GM18858 (cell line): ENCODE data around the gene TTC23.

Experiments used
- ATAC-seq: cut with Tn5 transposase; IDR thresholded peaks from one replicate; pipeline ENCODE4 v1.9.1; 2021; ENCODE audit not compliant: unreplicated experiment

TTC23 gene

DNA sequence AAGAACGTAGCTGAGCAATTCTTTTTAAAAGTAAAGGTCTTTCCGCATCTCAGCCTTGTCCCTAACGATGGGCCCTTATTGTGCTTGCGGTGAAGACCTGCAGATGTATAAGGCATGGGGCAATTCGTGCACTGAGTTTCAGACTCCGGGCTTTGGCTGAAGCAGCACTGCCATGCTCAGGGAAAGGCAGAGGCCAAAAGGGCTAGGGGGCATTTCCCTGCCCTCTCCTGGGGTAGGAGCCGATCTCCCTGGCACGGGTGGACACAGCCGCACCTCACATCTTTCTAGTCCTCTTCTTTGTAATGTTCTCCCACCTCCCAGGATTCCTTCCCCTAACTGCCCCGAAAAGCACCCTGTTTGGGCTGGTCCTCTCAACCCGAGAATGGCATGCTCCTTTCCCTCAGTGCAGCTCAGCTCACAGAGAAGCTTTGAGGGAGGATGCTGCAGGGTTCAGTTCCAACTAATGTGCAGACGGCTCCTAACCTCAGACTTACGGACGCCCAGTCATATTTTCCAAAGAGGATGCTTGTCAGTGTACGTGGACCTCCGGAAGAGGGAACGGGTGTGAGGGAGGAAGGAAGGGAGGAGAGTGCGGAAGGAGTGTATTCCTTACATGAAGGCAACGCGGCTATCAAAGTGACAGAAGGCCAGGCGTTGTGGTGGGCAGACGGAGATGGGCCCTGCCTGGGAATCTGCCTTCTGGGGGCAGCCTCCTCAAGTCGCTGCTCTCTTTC, 83.3 kb downstream of the TTC23 start:
- no peak for ATAC-seq

DNA sequence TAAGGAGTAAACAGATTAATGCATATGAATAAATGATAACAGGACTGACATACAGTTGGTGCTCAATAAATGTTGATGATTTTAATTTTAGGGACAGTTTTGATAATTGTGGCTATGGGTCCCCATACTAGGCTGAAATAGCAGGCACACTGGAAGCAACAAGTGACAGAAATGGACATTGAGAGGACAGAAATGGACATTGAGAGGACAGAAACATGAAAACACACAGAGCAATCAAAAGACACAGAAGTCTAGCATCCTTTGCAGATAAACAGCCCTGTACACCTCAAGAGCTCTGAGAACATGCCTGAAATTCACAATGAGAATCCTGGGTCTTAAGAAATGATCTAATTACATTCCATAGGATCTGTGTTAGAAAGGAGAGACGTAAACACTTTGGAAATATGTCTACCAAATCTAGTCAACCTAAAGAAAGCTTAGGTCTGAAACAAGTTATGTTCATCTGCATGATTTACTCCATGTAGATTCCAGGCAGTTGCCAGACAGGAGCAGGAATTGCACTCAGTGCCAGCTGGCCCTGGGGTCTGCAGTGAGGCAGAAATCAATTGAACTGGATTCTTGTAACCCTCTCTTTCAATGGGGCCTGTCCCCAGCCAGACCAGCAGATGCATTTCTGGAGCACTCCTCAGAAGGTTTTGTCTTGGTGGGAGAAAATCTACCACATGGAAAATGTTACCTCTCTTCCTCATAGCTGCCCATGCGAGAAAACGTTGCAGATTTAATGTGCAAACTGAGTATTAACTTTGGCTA, 84.2 kb downstream of the TTC23 start:
- ATAC-seq = no peak

DNA sequence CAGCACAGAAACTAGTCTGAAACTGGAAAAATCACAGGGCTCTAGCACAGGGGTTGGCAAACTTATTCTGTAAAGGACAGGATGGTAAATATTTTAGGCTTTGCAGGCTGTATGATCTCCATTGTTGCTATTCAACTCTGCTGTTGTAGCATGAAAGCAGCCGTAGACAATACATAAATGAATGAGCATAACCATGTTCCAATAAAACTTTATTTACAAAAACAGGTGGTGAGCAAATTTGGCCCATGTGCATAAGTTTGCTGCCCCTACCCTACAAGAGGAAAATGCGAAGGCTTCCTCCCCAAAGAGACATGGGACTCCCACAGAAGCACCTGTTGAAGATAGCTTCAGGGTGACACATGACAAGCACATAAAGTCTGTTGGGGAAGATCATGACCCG, 85.3 kb downstream of the TTC23 start:
- no peak for ATAC-seq

DNA sequence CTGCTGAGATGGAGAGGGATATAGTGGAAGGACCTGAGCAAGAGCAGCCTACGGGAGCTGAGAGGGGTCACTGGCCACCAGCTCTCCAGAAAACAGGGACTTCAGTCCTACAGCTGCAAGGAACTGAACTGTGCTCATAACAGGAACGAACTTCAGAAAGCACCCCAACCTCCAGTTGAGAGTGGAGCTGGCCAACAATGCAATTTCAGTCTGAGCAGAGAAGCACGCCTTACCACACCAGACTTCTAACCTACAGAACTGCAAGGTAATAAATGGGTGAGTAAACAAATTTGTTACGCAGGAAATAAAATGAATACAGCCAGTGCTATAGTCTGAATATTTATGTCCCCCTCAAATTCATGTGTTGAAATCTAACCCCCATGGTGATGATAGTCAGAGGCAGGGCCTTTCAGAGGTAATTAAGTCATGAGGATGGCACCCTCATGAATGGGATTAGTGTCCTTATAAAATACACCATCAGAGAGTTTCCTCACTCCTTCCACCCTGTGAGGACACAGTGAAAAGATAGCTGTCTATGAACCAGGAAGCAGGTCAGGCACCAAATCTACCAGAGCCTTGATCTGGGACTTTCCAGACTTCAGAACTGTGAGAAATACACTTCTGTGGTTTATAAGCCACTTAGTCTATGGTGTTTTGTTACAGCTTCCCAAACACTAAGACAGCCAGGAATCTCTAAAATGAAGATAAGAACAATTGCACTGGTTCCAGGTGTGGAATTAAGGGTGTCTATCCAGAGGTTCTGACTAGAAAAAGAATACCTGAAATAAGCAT, 85.9 kb downstream of the TTC23 start:
- no peak for ATAC-seq

DNA sequence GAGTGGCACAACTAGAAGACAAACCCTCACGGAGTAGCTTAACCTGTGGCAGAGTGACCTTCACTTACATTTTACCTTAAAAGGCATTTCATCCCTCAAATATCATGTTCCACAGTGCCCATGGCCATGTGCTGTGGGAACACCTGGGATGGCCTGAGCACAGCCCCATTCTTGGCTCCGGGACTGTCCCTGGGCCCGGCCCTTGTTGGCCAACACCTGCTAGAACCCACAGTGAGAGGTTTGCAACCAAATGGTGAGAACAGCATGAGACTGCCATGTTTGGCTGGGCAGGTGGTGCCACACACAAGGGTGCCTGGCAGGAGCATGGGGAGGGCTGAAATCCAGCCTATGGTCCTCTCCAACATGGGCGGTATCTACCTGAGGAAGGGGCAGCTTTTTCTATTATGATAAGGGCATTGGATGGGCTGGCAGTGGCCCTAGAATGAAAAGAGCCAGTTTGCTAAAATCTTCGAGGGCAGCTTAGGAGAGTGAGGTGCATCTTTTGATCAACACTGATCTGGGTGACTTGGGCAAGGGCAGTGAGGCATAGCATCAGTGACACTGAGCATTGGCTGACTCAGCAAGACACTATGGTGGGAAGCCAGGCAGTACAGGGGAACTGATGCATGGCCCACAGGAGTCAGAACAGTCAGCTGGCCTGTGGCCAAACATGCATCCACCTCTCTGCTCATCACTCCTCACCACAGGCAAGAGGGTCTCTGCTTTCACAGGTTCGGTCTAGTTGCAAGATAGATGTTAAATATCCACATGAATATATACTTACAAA, 90.6 kb downstream of the TTC23 start:
- peak; percentile 60 for ATAC-seq

DNA sequence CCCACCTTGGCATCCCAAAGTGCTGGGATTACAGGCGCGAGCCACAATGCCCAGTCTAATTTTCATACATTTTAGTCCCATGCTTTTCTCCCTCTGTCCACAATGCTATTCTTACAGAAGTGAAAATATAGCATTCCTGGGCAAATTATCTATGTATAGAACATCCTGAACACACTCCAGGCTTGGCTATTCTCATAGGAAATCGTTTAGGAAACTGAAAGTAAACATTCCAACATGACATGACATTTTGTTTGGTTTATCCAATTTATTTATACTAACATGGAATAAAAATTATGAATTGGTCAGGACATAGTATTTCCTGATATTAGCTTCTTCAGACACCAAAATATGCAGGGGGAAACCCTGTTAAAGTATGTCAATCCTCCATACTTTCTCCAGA, 91.9 kb downstream of the TTC23 start:
- no peak for ATAC-seq

DNA sequence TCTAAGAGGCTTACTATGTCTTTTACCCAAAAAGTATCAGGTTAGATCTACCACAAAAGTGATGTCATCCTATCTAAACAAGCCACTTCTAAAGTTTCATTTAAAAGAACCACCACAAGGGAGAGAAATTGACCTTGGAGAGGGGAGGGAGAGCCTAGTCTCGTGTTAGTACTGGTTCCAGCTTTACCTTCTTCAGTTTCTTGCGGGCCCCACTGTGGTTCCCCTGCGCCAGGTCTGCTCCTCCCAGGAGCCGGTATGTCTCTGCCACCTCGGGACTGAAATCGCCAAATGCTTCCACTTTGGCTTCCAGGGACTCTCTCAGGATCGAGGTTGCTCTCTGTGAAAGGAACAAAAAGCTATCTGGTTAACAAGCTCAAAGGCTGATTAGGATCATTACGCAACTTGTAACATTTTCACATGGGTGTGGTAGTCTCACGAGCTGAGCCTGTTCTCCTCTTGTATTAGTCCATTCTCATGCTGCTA, 93.4 kb downstream of the TTC23 start:
- ATAC-seq = no peak

DNA sequence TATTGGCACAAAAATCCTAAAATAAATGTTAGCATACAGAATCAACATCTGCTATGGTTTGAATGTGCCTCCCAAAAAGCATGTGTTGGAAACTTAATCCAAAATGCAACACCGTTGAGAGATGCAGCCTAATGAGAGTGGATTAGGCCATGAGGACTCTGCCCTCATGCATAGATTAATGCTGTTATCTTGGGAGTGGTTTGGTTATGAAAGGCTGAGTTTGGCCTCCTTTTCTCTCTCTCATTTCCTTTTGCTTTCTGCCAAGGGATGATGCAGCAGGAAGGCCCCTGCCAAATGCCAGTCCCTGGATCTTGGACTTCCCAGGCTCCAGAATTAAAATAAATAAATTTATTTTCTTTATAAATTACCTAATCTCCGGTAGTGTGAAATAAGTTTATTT, 95.1 kb downstream of the TTC23 start:
- no peak for ATAC-seq

DNA sequence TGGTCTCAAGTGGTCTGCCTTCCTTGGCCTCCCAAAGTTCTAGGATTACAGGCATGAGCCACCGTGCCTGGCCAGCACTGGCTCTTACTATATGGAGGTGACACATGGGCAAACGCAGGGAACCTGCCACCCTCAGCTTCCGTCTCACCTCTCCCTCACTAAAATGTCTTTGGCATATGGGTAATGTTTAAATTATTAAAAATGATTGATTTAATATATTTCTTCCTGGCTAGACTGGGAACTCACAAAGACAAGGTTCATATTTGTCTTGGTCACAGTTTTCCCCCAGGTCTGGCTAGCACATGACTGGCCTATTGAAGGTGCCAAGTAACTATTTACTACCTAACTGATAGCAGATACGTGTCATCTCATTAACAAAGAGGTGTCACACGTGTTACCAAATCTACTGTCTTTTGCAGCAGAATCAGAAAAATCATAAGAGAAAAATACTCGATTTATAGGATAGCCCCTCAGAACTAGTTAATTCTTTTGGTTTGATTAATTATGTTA, 96.3 kb downstream of the TTC23 start:
- ATAC-seq = no peak

DNA sequence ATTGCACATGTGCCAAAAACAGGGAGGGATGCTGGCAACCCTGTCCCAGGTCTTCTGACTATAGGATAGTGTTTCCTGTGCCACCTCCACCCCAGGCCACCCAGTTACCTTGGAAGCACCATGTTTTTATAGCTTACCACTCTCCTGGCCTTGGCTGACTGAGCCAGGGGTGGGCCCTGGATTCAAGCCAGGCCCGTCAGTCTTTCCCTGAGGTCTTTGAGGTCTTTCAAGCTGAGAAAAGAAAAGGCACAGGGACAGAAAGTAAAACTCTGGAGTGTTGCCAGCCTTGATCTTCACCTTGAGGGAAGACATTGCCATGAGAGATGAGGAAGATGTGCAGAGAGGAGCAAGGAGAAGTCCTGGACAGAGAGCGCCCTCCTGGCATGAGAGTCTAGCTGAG, 98.2 kb downstream of the TTC23 start:
- no peak for ATAC-seq

DNA sequence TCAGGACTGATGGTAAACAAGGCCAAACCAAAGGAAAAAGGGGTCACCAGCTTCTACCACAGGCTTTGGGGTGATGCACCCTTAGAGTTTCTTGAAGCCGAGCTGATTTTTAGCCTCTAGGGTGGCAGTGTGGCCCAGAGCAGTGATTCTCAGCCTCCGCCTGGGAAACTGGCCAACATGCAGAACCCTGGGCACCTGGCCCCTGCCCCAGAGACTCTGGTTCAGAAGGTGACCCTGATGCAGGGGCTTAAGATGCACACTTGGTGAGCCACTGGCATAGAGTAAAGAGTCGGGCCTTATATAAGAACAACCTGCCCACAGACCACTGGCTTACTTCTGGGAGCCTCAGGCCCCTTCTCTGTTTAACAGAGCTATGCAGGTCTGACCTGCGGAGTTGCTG, 100.0 kb downstream of the TTC23 start:
- ATAC-seq = no peak

DNA sequence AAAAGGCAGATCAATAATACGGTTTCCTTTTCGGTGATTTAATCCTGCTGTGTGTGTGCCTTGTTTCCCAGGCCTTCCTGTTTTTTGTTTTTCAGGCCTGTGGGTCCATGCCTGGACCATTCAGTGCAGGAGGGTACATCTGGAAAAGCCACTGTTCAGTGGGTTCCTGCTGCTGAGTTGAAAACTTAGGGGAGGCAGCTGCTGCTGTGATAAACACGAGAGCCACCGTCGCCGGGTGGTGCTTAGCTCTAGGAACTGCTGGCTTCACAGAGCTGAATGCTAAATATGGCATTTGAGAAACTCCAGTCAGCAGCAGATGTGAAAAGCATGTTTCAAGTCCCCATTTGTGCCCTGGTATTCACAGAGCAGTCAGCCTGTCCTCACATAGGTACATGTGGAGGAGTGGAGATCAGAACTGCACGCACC, 100.5 kb downstream of the TTC23 start:
- ATAC-seq = no peak

DNA sequence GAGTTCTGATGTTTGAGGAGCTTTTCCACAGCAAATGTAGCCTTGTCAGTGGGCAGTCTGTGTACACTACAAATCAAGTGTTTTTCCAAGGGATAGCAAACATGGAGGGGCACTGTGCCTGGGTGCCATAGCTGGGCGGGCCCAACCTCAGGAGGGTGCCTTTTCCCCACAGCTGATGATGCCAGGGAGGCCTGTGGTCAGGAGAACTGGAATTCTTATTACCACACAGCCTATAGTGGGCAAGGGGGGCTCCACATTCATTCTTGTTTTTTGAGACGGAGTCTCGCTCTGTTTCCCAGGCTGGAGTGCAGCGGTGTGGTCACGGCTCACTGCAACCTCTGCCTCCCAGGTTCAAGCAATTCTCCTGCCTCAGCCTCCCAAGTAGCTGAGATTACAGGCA, 102.7 kb downstream of the TTC23 start:
- no peak for ATAC-seq

DNA sequence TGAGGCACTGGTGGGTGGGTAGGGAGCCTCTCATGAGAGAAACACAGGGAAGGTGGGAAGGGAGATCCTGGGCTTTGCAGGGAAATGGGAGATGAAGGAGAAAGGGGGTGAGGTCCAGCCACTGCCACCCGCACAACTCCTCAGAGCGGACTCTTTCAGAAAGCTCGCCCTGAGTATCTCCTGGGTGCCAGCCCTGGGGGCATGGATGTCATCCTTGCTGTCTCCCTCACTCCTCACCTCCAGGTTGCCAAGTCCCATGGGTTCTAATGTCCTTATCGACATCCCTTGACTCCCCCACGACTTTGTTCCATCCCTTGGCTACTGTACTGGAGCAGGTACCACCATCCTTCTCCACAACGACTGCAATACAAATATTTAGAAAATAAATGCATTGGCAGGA, 103.6 kb downstream of the TTC23 start:
- ATAC-seq = no peak

DNA sequence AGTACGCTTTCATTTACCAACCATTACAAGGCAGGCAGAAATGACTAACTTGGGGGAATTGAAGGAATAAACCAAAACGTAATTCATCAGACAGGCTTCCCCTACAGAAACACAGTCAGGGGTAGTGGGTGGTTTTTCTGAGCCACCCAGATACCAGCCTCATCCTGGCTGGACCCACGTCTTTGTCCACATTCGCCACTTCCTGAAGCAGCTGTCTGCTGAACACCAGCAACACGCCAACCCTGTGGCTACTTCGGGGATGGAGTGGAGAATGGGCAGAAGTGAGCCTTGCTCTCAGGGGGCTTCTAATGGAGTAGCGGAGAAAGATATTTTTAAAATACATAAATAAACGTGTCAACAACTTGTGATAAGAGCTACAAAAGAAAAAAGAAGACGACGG, 104.4 kb downstream of the TTC23 start:
- no peak for ATAC-seq

DNA sequence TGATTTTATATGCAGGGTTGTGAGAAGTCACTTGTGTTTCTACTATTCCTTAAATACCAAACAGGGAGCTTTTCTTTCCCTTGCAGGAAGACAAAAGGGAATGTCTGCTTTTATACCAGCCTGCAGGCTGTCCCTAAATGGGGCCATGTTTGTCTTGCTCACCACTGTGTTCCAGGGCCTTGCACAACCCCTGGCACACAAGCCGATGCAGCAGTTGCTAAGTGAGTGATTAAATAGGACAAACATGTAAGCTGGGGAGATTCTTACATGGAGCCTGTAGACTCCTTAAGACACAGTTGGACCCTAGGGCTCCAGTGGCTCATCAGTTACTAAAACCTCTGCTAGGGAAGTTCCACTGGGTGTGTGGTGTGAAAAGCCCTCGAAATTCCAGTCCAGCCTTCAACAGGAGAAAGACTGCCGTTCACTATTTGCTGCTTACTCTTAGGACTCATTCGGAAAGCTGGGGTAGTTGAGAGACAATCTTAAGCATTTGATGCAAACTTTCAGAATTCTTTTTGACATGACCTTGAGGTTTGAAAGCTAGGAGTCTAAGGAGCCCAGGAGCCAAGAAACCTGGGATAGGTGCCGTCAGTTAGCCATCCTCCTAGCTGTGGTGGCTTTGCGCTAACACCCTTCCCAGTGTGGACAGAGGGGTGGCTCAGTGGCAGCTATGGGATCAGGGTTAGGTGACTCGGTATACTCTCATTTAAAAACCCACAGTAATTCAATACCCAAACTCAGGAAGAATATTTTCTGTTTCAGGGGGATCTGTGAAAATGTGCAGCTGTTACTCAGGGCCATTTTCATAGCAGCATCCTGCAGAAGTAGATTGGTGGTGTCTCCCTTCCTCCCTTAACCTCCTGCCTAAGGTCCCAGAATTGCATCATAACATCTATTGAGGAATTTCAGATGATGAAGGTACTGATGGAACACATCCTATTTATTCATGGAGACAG, 105.4 kb downstream of the TTC23 start:
- no peak for ATAC-seq

DNA sequence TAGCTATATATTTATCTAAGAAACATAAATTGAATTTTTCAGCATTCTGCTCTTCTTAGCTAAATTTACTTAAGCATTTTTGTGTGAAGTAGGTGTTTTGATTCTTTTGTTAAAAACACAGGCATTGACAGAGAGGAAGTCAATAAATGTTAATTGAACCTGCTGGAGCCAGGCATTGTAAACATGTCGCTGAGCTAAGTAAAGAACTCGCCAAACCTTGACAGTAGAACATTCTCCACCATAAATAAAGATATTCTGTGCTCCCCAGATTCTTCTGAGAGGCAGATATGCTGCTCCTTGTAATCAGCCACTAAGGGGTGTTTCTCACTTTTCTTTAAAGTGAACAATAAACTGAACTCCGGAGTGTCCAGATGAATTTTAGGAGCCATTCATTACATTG, 106.1 kb downstream of the TTC23 start:
- no peak for ATAC-seq

DNA sequence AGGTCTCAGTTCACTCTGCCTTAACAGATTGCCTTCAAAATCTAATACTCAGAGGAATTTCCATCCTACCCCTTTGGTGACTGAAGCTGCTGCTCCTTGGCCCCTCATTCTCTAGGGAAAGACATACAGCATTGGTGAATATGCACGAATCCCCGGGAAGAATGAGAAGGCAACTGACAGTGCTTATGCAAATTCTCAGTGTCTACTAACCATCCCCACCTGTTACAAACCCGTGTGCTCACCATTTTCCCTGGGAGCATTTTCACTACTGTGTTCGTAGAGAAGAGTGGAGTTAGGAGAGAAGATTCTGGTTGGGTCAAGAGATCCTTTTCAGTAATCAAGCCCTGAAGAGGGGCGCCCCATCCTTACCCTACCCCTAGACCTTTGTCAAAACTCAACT, 106.8 kb downstream of the TTC23 start:
- no peak for ATAC-seq

DNA sequence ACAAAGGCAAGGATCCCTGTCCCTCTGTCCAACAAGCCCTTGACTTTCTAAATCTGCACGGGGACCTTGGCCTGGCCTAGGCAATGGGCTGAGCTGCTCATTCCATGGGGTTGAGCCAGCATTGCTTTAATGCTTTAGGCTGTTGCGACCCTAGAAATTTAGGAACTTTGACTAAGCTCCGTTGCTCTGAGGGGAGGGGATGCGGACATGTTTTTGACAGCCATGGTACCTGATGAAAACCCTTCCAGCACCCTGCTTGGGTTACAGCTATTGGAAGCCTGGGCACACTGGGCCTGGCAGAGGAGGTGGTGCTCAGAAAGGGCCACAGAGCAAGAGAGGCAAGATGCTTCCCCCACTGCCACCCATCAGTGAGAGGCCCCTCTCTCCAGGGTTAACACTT, 107.4 kb downstream of the TTC23 start:
- no peak for ATAC-seq

DNA sequence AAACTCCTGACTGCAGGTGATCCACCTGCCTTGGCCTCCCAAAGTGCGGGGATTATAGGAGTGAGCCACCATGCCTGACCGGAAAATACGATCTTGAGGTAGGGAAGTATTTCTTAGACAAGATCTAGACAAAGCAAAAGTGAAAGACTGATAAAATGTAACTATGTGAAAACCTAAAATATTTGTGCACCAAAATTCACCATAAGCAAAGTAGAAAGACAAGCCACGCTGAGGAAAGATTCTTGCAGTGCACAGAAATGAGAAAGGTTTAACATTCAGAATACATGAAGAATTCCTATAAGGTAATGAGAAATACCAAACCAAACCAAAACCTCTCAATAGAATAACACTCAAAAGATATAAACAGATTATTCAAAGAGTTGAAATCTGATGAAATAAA, 108.8 kb downstream of the TTC23 start:
- no peak for ATAC-seq
